Measurements from ENCODE around the gene GRAMD1A.
A peak's percentile ranks its signal among the peaks of the same experiment; 100 is the strongest.
"Not testable (repeated sequence)": the region's sequence is repeated elsewhere in the genome, so short reads cannot be mapped to it uniquely, and the experiment has no call there.

GRAMD1A gene

GRCh38 chr19:34997071-34997617, 3.0 kb upstream of the GRAMD1A start:
- Histone ChIP-seq H3K27ac (peak overlapping the region; percentile 51; the same call in 1 of the 2 replicates), H3K9ac (ENCODE audit: insufficient read length) (no peak overlapping the region), H3K36me3 (ENCODE audit: insufficient read depth, low read length) (peaks cover 4% of the 10 kb centered on the region; the same call in 1 of the 2 replicates), H3K4me3 (no peak overlapping the region), H3K9me3 (ENCODE audit: low read depth, low read length) (no peaks in the 10 kb centered on the region)
- no peak for DNase-seq (ENCODE audit: low read depth, low spot score)
- TF ChIP-seq FOXP2 (optimal IDR thresholded peaks at IDR 0.05; ENCODE audit: control extremely low read depth, extremely low read length, insufficient read depth): no peak
- TF ChIP-seq EZH2 (IDR thresholded peaks at IDR 0.05): no peak
- TF ChIP-seq POLR2AphosphoS5 (IDR thresholded peaks at IDR 0.05; ENCODE audit: borderline replicate concordance, low read depth, low read length): no peak

- not testable (repeated sequence) for H3K36me3 ChIP-seq (ENCODE audit: insufficient read depth, low read length); DNase-seq (ENCODE audit: low read depth, low spot score); H3K9ac ChIP-seq (ENCODE audit: insufficient read length); H3K4me3 ChIP-seq; H3K27ac ChIP-seq; H3K9me3 ChIP-seq (ENCODE audit: low read depth, low read length)
Measured at GRCh38 chr19:34998224-34998623, 1.9 kb upstream of the GRAMD1A start.

GRCh38 chr19:34998777-34999497, 1.2 kb upstream of the GRAMD1A start:
- H3K27ac ChIP-seq: no peak overlapping the region
- H3K9me3 ChIP-seq (ENCODE audit: low read depth, low read length): no peaks in the 10 kb centered on the region
- H3K9ac ChIP-seq (ENCODE audit: insufficient read length): no peak overlapping the region
- no peak overlapping the region for H3K4me3 ChIP-seq
- TF ChIP-seq FOXP2 (optimal IDR thresholded peaks at IDR 0.05; ENCODE audit: control extremely low read depth, extremely low read length, insufficient read depth) (no peak), POLR2AphosphoS5 (IDR thresholded peaks at IDR 0.05; ENCODE audit: borderline replicate concordance, low read depth, low read length) (no peak), EZH2 (IDR thresholded peaks at IDR 0.05) (no peak)
- DNase-seq (ENCODE audit: low read depth, low spot score): no peak
- H3K36me3 ChIP-seq (ENCODE audit: insufficient read depth, low read length): peaks cover 5% of the 10 kb centered on the region; the same call in 1 of the 2 replicates

- H3K9ac ChIP-seq (ENCODE audit: insufficient read length): peak overlapping the region; percentile 87
- DNase-seq (ENCODE audit: low read depth, low spot score): no peak
- H3K36me3 ChIP-seq (ENCODE audit: insufficient read depth, low read length): peaks cover 5% of the 10 kb centered on the region; the same call in 1 of the 2 replicates
- H3K9me3 ChIP-seq (ENCODE audit: low read depth, low read length): no peaks in the 10 kb centered on the region
- H3K4me3 ChIP-seq: peak overlapping the region; percentile 92
- TF ChIP-seq EZH2 (IDR thresholded peaks at IDR 0.05) (no peak), POLR2AphosphoS5 (IDR thresholded peaks at IDR 0.05; ENCODE audit: borderline replicate concordance, low read depth, low read length) (no peak), FOXP2 (optimal IDR thresholded peaks at IDR 0.05; ENCODE audit: control extremely low read depth, extremely low read length, insufficient read depth) (no peak)
- H3K27ac ChIP-seq: no peak overlapping the region
Measured at GRCh38 chr19:35000338-35000646, 169 bp downstream of the GRAMD1A start.

GRCh38 chr19:35000647-35001501, 751 bp downstream of the GRAMD1A start:
- Histone ChIP-seq H3K9me3 (ENCODE audit: low read depth, low read length) (no peaks in the 10 kb centered on the region), H3K36me3 (ENCODE audit: insufficient read depth, low read length) (peaks cover 5% of the 10 kb centered on the region; the same call in 1 of the 2 replicates), H3K4me3 (peak overlapping the region; percentile 92), H3K27ac (peak overlapping the region; percentile 13; the same call in 1 of the 2 replicates), H3K9ac (ENCODE audit: insufficient read length) (peak overlapping the region; percentile 87)
- TF ChIP-seq EZH2 (IDR thresholded peaks at IDR 0.05) (no peak), FOXP2 (optimal IDR thresholded peaks at IDR 0.05; ENCODE audit: control extremely low read depth, extremely low read length, insufficient read depth) (no peak), POLR2AphosphoS5 (IDR thresholded peaks at IDR 0.05; ENCODE audit: borderline replicate concordance, low read depth, low read length) (no peak)
- no peak for DNase-seq (ENCODE audit: low read depth, low spot score)

- TF ChIP-seq POLR2AphosphoS5 (IDR thresholded peaks at IDR 0.05; ENCODE audit: borderline replicate concordance, low read depth, low read length): no peak
- no peak for TF ChIP-seq FOXP2 (optimal IDR thresholded peaks at IDR 0.05; ENCODE audit: control extremely low read depth, extremely low read length, insufficient read depth)
- TF ChIP-seq EZH2 (IDR thresholded peaks at IDR 0.05): no peak
- Histone ChIP-seq H3K36me3 (ENCODE audit: insufficient read depth, low read length) (peaks cover 5% of the 10 kb centered on the region; the same call in 1 of the 2 replicates), H3K9me3 (ENCODE audit: low read depth, low read length) (no peaks in the 10 kb centered on the region), H3K4me3 (peak overlapping the region; percentile 92; the same call in 1 of the 2 replicates), H3K27ac (no peak overlapping the region), H3K9ac (ENCODE audit: insufficient read length) (no peak overlapping the region)
- no peak for DNase-seq (ENCODE audit: low read depth, low spot score)
Measured at GRCh38 chr19:35002037-35002535, 2.0 kb downstream of the GRAMD1A start.

GRCh38 chr19:35004517-35005255, 4.6 kb downstream of the GRAMD1A start:
- H3K36me3 ChIP-seq (ENCODE audit: insufficient read depth, low read length): peaks cover 9% of the 10 kb centered on the region; the same call in 1 of the 2 replicates
- H3K9ac ChIP-seq (ENCODE audit: insufficient read length): no peak overlapping the region
- TF ChIP-seq POLR2AphosphoS5 (IDR thresholded peaks at IDR 0.05; ENCODE audit: borderline replicate concordance, low read depth, low read length) (no peak), FOXP2 (optimal IDR thresholded peaks at IDR 0.05; ENCODE audit: control extremely low read depth, extremely low read length, insufficient read depth) (no peak), EZH2 (IDR thresholded peaks at IDR 0.05) (no peak)
- no peaks in the 10 kb centered on the region for H3K9me3 ChIP-seq (ENCODE audit: low read depth, low read length)
- no peak overlapping the region for H3K27ac ChIP-seq
- no peak for DNase-seq (ENCODE audit: low read depth, low spot score)
- H3K4me3 ChIP-seq: no peak overlapping the region
